HEK293T (cell line): ENCODE data around the gene RAPGEF5.

Source experiments
- ARNT ChIP-seq: fragments of 450-650 bp; IDR thresholded peaks from 2 replicates; pipeline ENCODE4 v1.6.1; 2017; ENCODE audit warnings: mild to moderate bottlenecking
- BHLHE40 ChIP-seq: fragments of 450-650 bp; IDR thresholded peaks from 2 replicates; pipeline ENCODE4 v1.6.1; 2016; ENCODE audit warnings: mild to moderate bottlenecking, moderate library complexity, borderline replicate concordance
- ELF4 ChIP-seq: fragments of 450-650 bp; IDR thresholded peaks from 2 replicates; pipeline ENCODE4 v1.6.1; 2017; ENCODE audit warnings: antibody characterized with exemption
- FOXK2 ChIP-seq: fragments of 450-650 bp; IDR thresholded peaks from 2 replicates; pipeline ENCODE4 v1.6.1; 2016; ENCODE audit warnings: mild to moderate bottlenecking
- FOXM1 ChIP-seq: fragments of 450-650 bp; IDR thresholded peaks from 2 replicates; pipeline ENCODE4 v1.6.1; 2017; ENCODE audit warnings: mild to moderate bottlenecking, borderline replicate concordance
- HDGF ChIP-seq: fragments of 450-650 bp; IDR thresholded peaks from 2 replicates; pipeline ENCODE4 v1.6.1; 2017; ENCODE audit warnings: antibody characterized with exemption, borderline replicate concordance
- LEF1 ChIP-seq: fragments of 450-650 bp; IDR thresholded peaks from 2 replicates; pipeline ENCODE4 v1.6.1; 2017; ENCODE audit warnings: mild to moderate bottlenecking, borderline replicate concordance
- NFRKB ChIP-seq: fragments of 450-650 bp; IDR thresholded peaks from 2 replicates; pipeline ENCODE4 v1.6.1; 2016; ENCODE audit warnings: mild to moderate bottlenecking, moderate library complexity
- SP1 ChIP-seq: fragments of 450-650 bp; IDR thresholded peaks from 2 replicates; pipeline ENCODE4 v1.6.1; 2017
- SUZ12 ChIP-seq: fragments of 450-650 bp; IDR thresholded peaks from 2 replicates; pipeline ENCODE4 v1.6.1; 2016; ENCODE audit warnings: mild to moderate bottlenecking
- TARDBP ChIP-seq: fragments of 450-650 bp; IDR thresholded peaks from 2 replicates; pipeline ENCODE4 v1.6.1; 2016
- ZNF384 ChIP-seq: fragments of 450-650 bp; IDR thresholded peaks from 2 replicates; pipeline ENCODE4 v1.6.1; 2016
- TF ChIP-seq, protein P1 (sequence below): fragments of 450-650 bp; IDR thresholded peaks from 2 replicates; pipeline ENCODE4 v1.6.1; 2016

DNA sequence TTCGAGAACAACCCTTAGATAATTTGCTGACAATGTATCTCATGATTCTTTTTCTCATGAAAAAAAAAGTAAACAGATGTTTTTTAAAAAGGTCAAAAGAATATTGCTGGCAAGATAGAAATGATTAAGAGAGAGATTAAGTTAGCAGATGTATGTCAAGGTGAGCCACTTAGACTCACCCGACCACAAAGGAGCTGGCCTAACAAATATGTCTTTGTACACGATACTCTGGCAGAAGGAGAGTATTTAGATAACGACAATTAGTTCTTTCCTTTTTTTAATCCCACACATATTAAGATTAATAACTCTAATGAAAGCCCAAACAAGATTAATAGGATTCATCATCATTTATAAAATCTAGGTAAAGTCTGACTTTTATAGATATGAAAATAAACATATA is 156.7 kb downstream of the RAPGEF5 start:
- TF ChIP-seq TARDBP (no peak), HDGF (no peak), SP1 (no peak), ARNT (no peak), LEF1 (no peak), NFRKB (no peak), FOXM1 (no peak), ELF4 (no peak), BHLHE40 (no peak), FOXK2 (no peak), SUZ12 (no peak), ZNF384 (no peak)
- TF ChIP-seq, protein P1, sequence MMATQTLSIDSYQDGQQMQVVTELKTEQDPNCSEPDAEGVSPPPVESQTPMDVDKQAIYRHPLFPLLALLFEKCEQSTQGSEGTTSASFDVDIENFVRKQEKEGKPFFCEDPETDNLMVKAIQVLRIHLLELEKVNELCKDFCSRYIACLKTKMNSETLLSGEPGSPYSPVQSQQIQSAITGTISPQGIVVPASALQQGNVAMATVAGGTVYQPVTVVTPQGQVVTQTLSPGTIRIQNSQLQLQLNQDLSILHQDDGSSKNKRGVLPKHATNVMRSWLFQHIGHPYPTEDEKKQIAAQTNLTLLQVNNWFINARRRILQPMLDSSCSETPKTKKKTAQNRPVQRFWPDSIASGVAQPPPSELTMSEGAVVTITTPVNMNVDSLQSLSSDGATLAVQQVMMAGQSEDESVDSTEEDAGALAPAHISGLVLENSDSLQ = no peak
